ENCODE data around the gene PIERCE2.

GRCh38 chr15:55381595-55381994 lies 26.7 kb upstream of the PIERCE2 start:
- TF ChIP-seq YY1 (IDR thresholded peaks at IDR 0.05; ENCODE audit: insufficient read depth, insufficient read length) (no peak), ZNF274 (IDR thresholded peaks at IDR 0.05; ENCODE audit: low read depth, low read length) (no peak)
